A549 (cell line): Measurements from ENCODE around the gene PLAAT2. TPM values are rescaled to one million over a fixed set of nuclear protein-coding genes. Genes with fewer than 3 reads are reported as not detected.

Source experiments
- ATAC-seq, 2 experiments: fragments of 200-7000 bp in 1 of 2; fragments of >200 bp in 1 of 2; cut with Nextera tagmentation in 1 of 2; cut with Tn5 transposase in 1 of 2; 3 replicates each; pipeline versions ENCODE4 v1.8.0 to v1.9.1; 2018 to 2020; ENCODE audit warnings: mild to moderate bottlenecking in 1 of 2, moderate library complexity in 1 of 2
- CTCF ChIA-PET: fragments of 300-600 bp; sonication (Branson Sonifier 250); formaldehyde crosslinking; extraction: SDS; loops from one replicate; lab custom pipeline; 2021; ENCODE audit warnings: antibody characterized with exemption, inconsistent platforms; lab: Yijun Ruan, JAX
- POLR2A ChIA-PET: fragments of 350-600 bp; formaldehyde crosslinking; extraction: SDS; loops from one replicate; lab custom pipeline; 2021; ENCODE audit warnings: antibody characterized with exemption, inconsistent platforms; lab: Yijun Ruan, JAX
- DNase-seq, 2 experiments: peaks; one replicate each; pipeline versions ENCODE4 v3.0.0 to v3.0.0-alpha.2; 2011 to 2016; ENCODE audit warnings: low read depth in 1 of 2, low spot score in 1 of 2
- FAIRE-seq: peaks from 2 replicates; lab custom pipeline; 2011; peaks lifted over from hg19 to GRCh38; lab: Jason Lieb, UNC
- H3K27ac ChIP-seq, 2 experiments: fragments of >200 bp; sonication (Bioruptor Twin); formaldehyde crosslinking; 3 replicates each; pipeline ENCODE4 v1.5.1; 2016 to 2017
- H3K4me1 ChIP-seq: fragments of >200 bp; sonication (Bioruptor Twin); formaldehyde crosslinking; 3 replicates; pipeline ENCODE4 v1.6.1; 2016
- H3K4me2 ChIP-seq: fragments of >200 bp; sonication (Bioruptor Twin); formaldehyde crosslinking; 3 replicates; pipeline ENCODE4 v1.6.1; 2016
- H3K4me3 ChIP-seq: fragments of >200 bp; sonication (Bioruptor Twin); formaldehyde crosslinking; 3 replicates; pipeline ENCODE4 v1.5.1; 2016
- H3K9me3 ChIP-seq: fragments of >200 bp; sonication (Bioruptor Twin); formaldehyde crosslinking; 3 replicates; pipeline ENCODE4 v1.6.1; 2016
- ATOH8 ChIP-seq: fragments of 250-450 bp; sonication (Bioruptor Pico); IDR thresholded peaks from 2 replicates; pipeline ENCODE4 v1.5.0; 2020; ENCODE audit warnings: low read depth, mild to moderate bottlenecking, moderate library complexity
- BHLHE40 ChIP-seq: IDR thresholded peaks from 2 replicates; pipeline ENCODE4 v1.6.1; 2012; ENCODE audit warnings: low read depth, low read length, inconsistent platforms
- CBX8 ChIP-seq: fragments of 200-600 bp; sonication (generic); IDR thresholded peaks from 2 replicates; pipeline ENCODE4 v1.6.1; 2016
- CHD2 ChIP-seq: fragments of 150-350 bp; IDR thresholded peaks from 2 replicates; pipeline ENCODE4 v1.6.1; 2014; ENCODE audit warnings: low read length; ENCODE audit not compliant: partially characterized antibody
- CHD4 ChIP-seq: fragments of 200-600 bp; sonication (generic); IDR thresholded peaks from 2 replicates; pipeline ENCODE4 v1.6.1; 2016; ENCODE audit warnings: antibody characterized with exemption, mild to moderate bottlenecking, borderline replicate concordance
- EHMT2 ChIP-seq: fragments of 200-600 bp; sonication (generic); IDR thresholded peaks from 2 replicates; pipeline ENCODE4 v1.6.1; 2016; ENCODE audit warnings: antibody characterized with exemption, low read depth, mild to moderate bottlenecking, moderate library complexity
- EP300 ChIP-seq, 2 experiments: fragments of >200 bp; sonication (Bioruptor Twin); formaldehyde crosslinking; IDR thresholded peaks; 2 replicates in 1 of 2; 3 replicates in 1 of 2; pipeline ENCODE4 v1.6.1; 2016 to 2017
- FOSL2 ChIP-seq, 2 experiments: fragments of 450-650 bp in 1 of 2; fragments of >200 bp in 1 of 2; sonication (Bioruptor Twin) in 1 of 2; formaldehyde crosslinking; IDR thresholded peaks; 2 replicates each; pipeline versions ENCODE4 v1.5.0 to v1.6.1; 2016 to 2020; ENCODE audit warnings: mild to moderate bottlenecking in 1 of 2, moderate library complexity in 1 of 2
- GATA3 ChIP-seq: IDR thresholded peaks from 2 replicates; pipeline ENCODE4 v1.6.1; 2012; ENCODE audit warnings: borderline replicate concordance
- HDAC2 ChIP-seq: fragments of 200-600 bp; sonication (generic); IDR thresholded peaks from 2 replicates; pipeline ENCODE4 v1.6.1; 2016
- HOXA7 ChIP-seq: fragments of 250-450 bp; sonication (Bioruptor Pico); IDR thresholded peaks from 2 replicates; pipeline ENCODE4 v1.5.0; 2020; ENCODE audit warnings: mild to moderate bottlenecking, moderate library complexity
- HOXB13 ChIP-seq: fragments of 250-450 bp; sonication (Bioruptor Pico); IDR thresholded peaks from 2 replicates; pipeline ENCODE4 v1.5.0; 2020; ENCODE audit warnings: low read depth, mild to moderate bottlenecking, moderate library complexity
- HOXB5 ChIP-seq: fragments of 250-450 bp; sonication (Bioruptor Pico); IDR thresholded peaks from 2 replicates; pipeline ENCODE4 v1.5.0; 2020; ENCODE audit warnings: mild to moderate bottlenecking, moderate library complexity
- KDM1A ChIP-seq: fragments of 200-600 bp; sonication (generic); IDR thresholded peaks from 2 replicates; pipeline ENCODE4 v1.6.1; 2016; ENCODE audit warnings: low read depth, mild to moderate bottlenecking
- NPAS2 ChIP-seq: fragments of 250-450 bp; sonication (Bioruptor Pico); IDR thresholded peaks from 2 replicates; pipeline ENCODE4 v1.8.0; 2022; ENCODE audit warnings: mild to moderate bottlenecking, moderate library complexity, borderline replicate concordance
- PBX3 ChIP-seq: IDR thresholded peaks from 2 replicates; pipeline ENCODE4 v1.6.1; 2012
- POLR2AphosphoS2 ChIP-seq: conservative IDR thresholded peaks from 2 replicates; pipeline ENCODE4 v1.6.1; 2012; ENCODE audit warnings: low read length, improper control_type of control experiment, inconsistent platforms
- RARB ChIP-seq: fragments of 250-450 bp; sonication (Bioruptor Pico); IDR thresholded peaks from 2 replicates; pipeline ENCODE4 v1.8.0; 2021; ENCODE audit warnings: mild to moderate bottlenecking, moderate library complexity
- RFX5 ChIP-seq: fragments of 450-650 bp; IDR thresholded peaks from 2 replicates; pipeline ENCODE4 v1.7.1; 2014; ENCODE audit warnings: antibody characterized with exemption, mild to moderate bottlenecking, moderate library complexity
- TP53 ChIP-seq: fragments of 250-450 bp; sonication (Bioruptor Pico); IDR thresholded peaks from 2 replicates; pipeline ENCODE4 v1.5.0; 2021; ENCODE audit warnings: mild to moderate bottlenecking, moderate library complexity
- ZC3H11A ChIP-seq: fragments of 450-650 bp; IDR thresholded peaks from 2 replicates; pipeline ENCODE4 v1.6.1; 2014; ENCODE audit warnings: antibody characterized with exemption, mild to moderate bottlenecking
- ZFP36 ChIP-seq: fragments of 450-650 bp; IDR thresholded peaks from 2 replicates; pipeline ENCODE4 v1.6.1; 2014; ENCODE audit warnings: borderline replicate concordance; ENCODE audit not compliant: partially characterized antibody
- WGBS: methylation state at CpG from one replicate; pipeline ENCODE4 v1.1.6; 2017; ENCODE audit errors: missing lambda C conversion rate; 5-methylcytosine and 5-hydroxymethylcytosine counted together
- polyA plus RNA-seq, 4 experiments: library from polyadenylated mRNA; depleted of rRNA in 3 of 4; stranded (reverse); fragments of >200 nt; fragmentation: RNase III in 1 of 4; extraction: RNeasy Plus Mini Kit Qiagen cat#74134 plus additional on column Dnase treatment in 1 of 4; gene quantifications; 2 replicates in 3 of 4; 3 replicates in 1 of 4; pipeline ENCODE4 v1.2.3, GENCODE V29; 2011 to 2017

Gene PLAAT2
- polyA plus RNA-seq, 2 of the 4 experiments (the other 2 are of a cell fraction): 0.26 to 0.57 TPM

DNA sequence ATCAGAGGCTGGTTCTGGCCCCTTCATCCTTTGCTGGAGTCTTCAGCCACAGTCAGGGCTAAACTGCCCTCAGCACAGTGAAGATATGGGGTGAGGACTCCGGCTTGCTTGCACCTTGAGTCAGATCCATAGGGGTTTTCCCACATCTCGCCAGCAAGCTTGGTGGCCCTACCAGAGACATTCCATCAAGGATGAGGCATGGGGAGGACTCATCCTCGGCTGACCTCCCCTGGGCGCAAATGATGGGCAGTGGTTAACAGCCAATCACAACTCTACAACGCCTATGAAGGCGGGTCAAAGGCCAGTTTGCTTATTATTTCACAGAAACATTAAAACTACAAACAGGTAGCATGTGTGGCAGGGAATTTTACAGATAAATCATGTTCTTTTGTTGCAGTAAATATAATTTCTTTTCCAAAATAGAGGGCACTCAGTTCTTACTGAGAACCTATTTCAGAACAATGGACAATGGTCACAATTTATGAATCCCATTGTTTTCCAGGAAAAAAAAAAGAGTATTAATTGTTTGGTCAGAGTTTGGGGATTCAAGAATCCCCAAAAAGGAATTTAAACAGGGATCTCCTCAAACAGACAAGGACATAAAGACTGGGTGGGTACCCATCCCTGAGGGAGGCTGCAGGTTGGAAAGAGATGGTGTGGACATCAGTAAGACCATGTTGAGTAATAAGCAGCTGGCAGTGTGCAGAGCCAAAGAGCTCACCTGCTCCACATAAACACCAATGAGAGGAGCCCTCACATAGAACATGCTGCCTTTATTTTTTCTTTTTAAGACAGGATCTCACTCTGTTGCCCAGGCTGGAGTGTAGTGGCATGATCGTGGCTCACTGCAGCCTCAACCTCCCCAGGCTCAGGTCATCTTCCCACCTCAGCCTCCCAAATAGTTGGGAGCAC, 36.3 kb upstream of the PLAAT2 start:
- H3K27ac ChIP-seq: peak overlapping the region in 1 of 2 experiments; percentile 5; a peak in 1 of 6 replicates
- peak; percentile 76 to 97 for DNase-seq

GRCh38 chr11:63598556-63598955, 35.4 kb upstream of the PLAAT2 start:
- WGBS: 88% methylated on average over 4 of the region's 4 CpGs
- DNase-seq: no peak
- no peaks in the 10 kb centered on the region for H3K9me3 ChIP-seq
- POLR2A ChIA-PET: no interaction called here
- H3K4me1 ChIP-seq: peaks cover 21% of the 10 kb centered on the region; the same call in 2 of the 3 replicates
- no peak overlapping the region for H3K4me2 ChIP-seq
- no peak overlapping the region for H3K4me3 ChIP-seq
- CTCF ChIA-PET: interaction anchor here (1.5 to 1.6 kb wide), 2 partner anchors 37 to 119 kb away, joined by 5 read pairs; no protein-coding TSS in a partner anchor
- H3K27ac ChIP-seq: peak overlapping the region in 1 of 2 experiments; percentile 5; a peak in 3 of 6 replicates
- peak; percentile 27 to 28; a peak in 3 of 6 replicates for ATAC-seq
- TF ChIP-seq NPAS2 (CRISPR knock-in tag) (no peak), HOXA7 (no peak), HDAC2 (no peak), BHLHE40 (no peak), HOXB5 (CRISPR knock-in tag) (no peak), CHD2 (no peak)
- no peak for FAIRE-seq

More for the DNA sequence above, 36.3 kb upstream of the PLAAT2 start:
- POLR2A ChIA-PET: no interaction called here
- no peak for TF ChIP-seq CBX8
- peak; percentile 42; the same call in 1 of the 2 replicates for TF ChIP-seq FOSL2 (IDR thresholded peaks at IDR 0.05)
- peak; percentile 64 for TF ChIP-seq FOSL2 (CRISPR knock-in tag; IDR thresholded peaks at IDR 0.05)
- TF ChIP-seq EHMT2: no peak
- no peak for TF ChIP-seq POLR2AphosphoS2
- no peak for TF ChIP-seq RARB (CRISPR knock-in tag)
- no peak for TF ChIP-seq TP53 (CRISPR knock-in tag)
- TF ChIP-seq CHD4: no peak
- peak; percentile 83 for TF ChIP-seq PBX3
- TF ChIP-seq HDAC2: no peak
- TF ChIP-seq KDM1A: no peak
- TF ChIP-seq GATA3: no peak
- TF ChIP-seq ZFP36: no peak
- TF ChIP-seq EP300 (IDR thresholded peaks at IDR 0.05): no peak
- no peak for TF ChIP-seq RFX5
- TF ChIP-seq ATOH8 (CRISPR knock-in tag): no peak
- no peak for TF ChIP-seq HOXB13
- no peak for TF ChIP-seq ZC3H11A
- CTCF ChIA-PET: interaction anchor here (1.6 kb wide), 1 partner anchor 120 kb away, joined by 5 read pairs; no protein-coding TSS in a partner anchor
- no peak overlapping the region for H3K4me3 ChIP-seq
- H3K9me3 ChIP-seq: no peaks in the 10 kb centered on the region
- no peak for FAIRE-seq
- 36% methylated on average over 7 of the region's 7 CpGs for WGBS
- H3K4me2 ChIP-seq: peak overlapping the region; percentile 12; the same call in 1 of the 3 replicates
- ATAC-seq: peak; percentile 90 to 95
- peaks cover 21% of the 10 kb centered on the region; the same call in 2 of the 3 replicates for H3K4me1 ChIP-seq
